Type B pancreatic cell (in vitro differentiated cells): ENCODE results near the gene CAMK1D. TPM values are rescaled to one million over a fixed set of nuclear protein-coding genes. Genes with fewer than 3 reads are reported as not detected.

ENCODE experiments used
- DNase-seq: peaks from one replicate; pipeline ENCODE4 v3.0.0; 2021; ENCODE audit warnings: mixed read lengths; ENCODE audit not compliant: unreplicated experiment; ENCODE audit errors: extremely low spot score
- H3K27ac Mint-ChIP-seq: 2 replicates; pipeline ENCODE4 v1.8.0; 2021; ENCODE audit warnings: mild to moderate bottlenecking, mixed read lengths
- H3K27me3 Mint-ChIP-seq: 2 replicates; pipeline ENCODE4 v1.8.0; 2021; ENCODE audit warnings: mixed read lengths
- H3K36me3 Mint-ChIP-seq: 2 replicates; pipeline ENCODE4 v1.8.0; 2021; ENCODE audit warnings: mixed read lengths
- H3K4me1 Mint-ChIP-seq: one replicate; pipeline ENCODE4 v1.8.0; 2021; ENCODE audit warnings: mixed read lengths; ENCODE audit not compliant: unreplicated experiment
- H3K4me3 Mint-ChIP-seq: 2 replicates; pipeline ENCODE4 v1.8.0; 2021; ENCODE audit warnings: mild to moderate bottlenecking, mixed read lengths
- H3K9me3 Mint-ChIP-seq: 2 replicates; pipeline ENCODE4 v1.8.0; 2021; ENCODE audit warnings: mixed read lengths
- total RNA-seq: library from RNA; stranded (reverse); gene quantifications from 2 replicates; pipeline ENCODE4 v1.2.1, GENCODE V29; 2021; ENCODE audit warnings: low replicate concordance
- TF ChIP-seq, protein P1 (sequence below): fragments of 200-600 bp; sonication (generic); conservative IDR thresholded peaks from 2 replicates; pipeline ENCODE4 v1.5.0; 2021; ENCODE audit warnings: antibody characterized with exemption, mild to moderate bottlenecking

The CAMK1D gene
- total RNA-seq, 1 donor from 2014 or later, result 12.2 TPM

DNA sequence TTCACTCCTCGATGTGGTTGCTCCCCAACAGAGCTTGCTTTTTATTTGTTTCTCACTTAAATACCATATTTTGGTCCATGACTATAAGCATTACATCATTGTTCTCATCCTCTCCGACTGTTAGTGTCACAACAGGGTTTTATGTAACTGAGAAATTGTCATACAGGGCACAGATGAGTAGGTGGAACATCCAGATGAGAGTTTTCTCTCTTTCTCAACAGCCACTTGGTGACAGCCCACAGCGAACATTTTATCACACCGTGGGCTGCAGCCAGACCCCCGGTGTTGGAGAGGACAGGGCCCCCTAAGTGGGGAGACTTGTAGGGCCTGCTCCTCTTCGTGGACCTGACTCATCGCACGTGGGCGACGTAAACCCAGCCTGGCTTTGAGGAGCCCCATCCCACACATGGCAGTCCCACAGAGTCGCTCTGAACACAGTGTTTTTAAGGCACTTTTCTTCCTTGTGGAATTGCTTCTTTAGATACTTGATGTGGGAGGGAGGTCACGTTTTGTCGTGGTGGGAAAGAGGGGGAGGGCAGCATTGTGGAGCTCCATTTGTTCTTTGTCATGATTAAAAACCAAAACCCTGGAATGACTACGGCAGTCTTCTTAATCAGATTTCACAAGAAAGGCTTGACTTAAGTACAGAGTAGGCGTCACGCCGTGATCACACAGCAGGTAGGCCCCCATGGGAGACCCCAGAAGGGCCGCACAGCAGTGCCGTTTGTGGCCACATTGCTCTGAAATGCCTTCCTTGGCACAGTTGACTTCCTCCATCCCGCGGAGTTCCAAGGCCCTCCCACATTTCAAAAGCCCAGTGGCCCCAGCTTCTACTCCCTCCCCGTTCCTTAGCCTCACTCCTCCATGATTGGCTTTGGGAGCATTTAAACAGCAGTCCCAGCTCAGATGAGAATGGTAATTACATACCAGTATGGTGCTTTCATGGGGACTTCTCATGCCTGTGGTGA, 431.6 kb downstream of the CAMK1D start:
- Mint-ChIP-seq H3K4me1 (peaks cover 16% of the 10 kb centered on the region), H3K9me3 (no peaks in the 10 kb centered on the region), H3K27ac (no peak overlapping the region), H3K36me3 (peaks cover 13% of the 10 kb centered on the region), H3K27me3 (no peaks in the 10 kb centered on the region), H3K4me3 (no peak overlapping the region)
- TF ChIP-seq, protein P1, sequence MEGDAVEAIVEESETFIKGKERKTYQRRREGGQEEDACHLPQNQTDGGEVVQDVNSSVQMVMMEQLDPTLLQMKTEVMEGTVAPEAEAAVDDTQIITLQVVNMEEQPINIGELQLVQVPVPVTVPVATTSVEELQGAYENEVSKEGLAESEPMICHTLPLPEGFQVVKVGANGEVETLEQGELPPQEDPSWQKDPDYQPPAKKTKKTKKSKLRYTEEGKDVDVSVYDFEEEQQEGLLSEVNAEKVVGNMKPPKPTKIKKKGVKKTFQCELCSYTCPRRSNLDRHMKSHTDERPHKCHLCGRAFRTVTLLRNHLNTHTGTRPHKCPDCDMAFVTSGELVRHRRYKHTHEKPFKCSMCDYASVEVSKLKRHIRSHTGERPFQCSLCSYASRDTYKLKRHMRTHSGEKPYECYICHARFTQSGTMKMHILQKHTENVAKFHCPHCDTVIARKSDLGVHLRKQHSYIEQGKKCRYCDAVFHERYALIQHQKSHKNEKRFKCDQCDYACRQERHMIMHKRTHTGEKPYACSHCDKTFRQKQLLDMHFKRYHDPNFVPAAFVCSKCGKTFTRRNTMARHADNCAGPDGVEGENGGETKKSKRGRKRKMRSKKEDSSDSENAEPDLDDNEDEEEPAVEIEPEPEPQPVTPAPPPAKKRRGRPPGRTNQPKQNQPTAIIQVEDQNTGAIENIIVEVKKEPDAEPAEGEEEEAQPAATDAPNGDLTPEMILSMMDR, result no peak
- no peak for DNase-seq

DNA sequence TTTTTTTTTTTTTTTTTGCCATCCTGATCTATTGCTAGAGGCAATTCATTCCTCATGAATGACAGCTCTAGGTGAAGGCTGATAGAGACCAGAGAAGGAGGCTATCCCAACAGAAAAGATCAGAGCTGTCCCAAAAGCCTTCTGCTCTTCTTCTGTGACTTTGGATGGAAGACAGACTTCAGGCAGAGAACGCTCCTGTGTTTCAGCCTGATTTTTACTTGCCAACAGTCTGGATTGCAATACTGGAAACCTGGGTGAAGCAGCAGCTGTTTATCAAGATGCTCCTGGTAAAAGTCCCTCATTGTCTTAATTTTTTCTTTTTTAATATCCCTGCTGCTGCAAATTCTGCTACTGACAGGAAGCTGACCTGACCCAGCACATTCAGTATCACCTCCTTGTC, 432.6 kb downstream of the CAMK1D start:
- peaks cover 17% of the 10 kb centered on the region for H3K4me1 Mint-ChIP-seq
- H3K9me3 Mint-ChIP-seq, result no peaks in the 10 kb centered on the region
- no peaks in the 10 kb centered on the region for H3K27me3 Mint-ChIP-seq
- peak overlapping the region; percentile 97 for H3K27ac Mint-ChIP-seq
- H3K36me3 Mint-ChIP-seq, result peaks cover 10% of the 10 kb centered on the region
- TF ChIP-seq, protein P1, result no peak
- no peak overlapping the region for H3K4me3 Mint-ChIP-seq
- DNase-seq, result no peak

DNA sequence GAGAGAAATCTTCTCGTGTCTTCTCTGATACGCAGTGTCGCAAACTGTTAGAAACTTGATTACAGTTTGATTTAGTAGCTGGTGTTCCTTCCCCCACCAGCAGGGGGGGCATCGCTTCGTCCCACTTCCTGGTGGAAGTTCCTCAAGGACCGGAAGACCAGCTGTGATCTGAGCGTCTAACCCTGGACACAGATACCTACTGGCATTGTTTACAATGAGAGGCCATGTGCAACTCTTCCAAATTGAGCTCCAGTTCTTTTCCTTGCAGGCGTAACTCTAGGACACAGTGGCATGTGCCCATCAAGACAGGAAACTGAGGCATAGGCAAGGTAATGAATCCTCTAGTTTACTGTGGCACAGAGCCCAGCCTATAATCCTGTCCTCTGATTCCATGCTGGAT, 433.2 kb downstream of the CAMK1D start:
- TF ChIP-seq, protein P1, result peak; percentile 81
- Mint-ChIP-seq H3K36me3 (peaks cover 9% of the 10 kb centered on the region), H3K9me3 (no peaks in the 10 kb centered on the region), H3K27ac (peak overlapping the region; percentile 97), H3K4me3 (peak overlapping the region; percentile 66), H3K27me3 (no peaks in the 10 kb centered on the region), H3K4me1 (peaks cover 17% of the 10 kb centered on the region)
- DNase-seq, result no peak

DNA sequence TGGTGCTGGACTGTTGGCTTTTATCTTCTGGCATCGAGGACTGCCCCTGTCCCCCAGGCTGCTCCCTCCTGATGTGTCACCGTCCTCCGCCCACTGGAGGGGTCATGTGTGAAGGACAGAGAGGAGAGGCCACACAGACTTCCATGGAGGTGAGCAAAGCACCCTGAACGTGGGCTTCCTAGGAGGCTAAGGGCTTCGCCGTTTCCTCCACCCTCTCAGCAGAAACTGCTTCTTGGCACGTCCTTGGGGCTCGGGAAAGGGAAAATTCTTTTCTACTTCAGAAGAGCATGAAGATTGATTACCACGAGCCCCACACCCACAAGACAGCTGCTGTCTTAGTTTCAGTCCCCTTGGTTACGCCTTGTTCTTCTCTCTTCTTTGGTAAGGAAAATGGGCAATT, 433.9 kb downstream of the CAMK1D start:
- TF ChIP-seq, protein P1, result no peak
- Mint-ChIP-seq H3K27me3 (no peaks in the 10 kb centered on the region), H3K4me3 (peak overlapping the region; percentile 74), H3K9me3 (no peaks in the 10 kb centered on the region), H3K4me1 (peaks cover 17% of the 10 kb centered on the region), H3K27ac (peak overlapping the region; percentile 97), H3K36me3 (peaks cover 9% of the 10 kb centered on the region)
- DNase-seq, result no peak

DNA sequence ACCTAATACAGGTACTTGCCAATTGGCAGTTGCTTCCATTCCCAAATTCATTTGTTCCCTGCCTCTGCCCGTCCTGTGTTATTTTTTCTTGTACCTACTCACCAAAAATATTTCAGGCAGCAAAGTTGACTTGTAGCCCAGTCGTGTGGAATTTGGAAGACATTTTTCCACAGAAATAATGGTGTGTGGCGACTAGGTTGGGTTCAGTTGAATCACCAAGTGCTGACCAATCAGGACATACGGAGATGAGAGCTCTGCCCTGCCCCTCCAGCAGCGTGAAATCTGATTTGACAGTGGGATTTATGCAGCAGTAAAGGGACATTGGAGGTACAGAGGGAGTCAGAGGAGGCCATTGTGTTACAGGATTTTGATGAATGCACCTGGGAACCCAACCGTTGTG, 435.3 kb downstream of the CAMK1D start:
- DNase-seq, result no peak
- Mint-ChIP-seq H3K27me3 (no peaks in the 10 kb centered on the region), H3K4me1 (peaks cover 17% of the 10 kb centered on the region), H3K4me3 (peak overlapping the region; percentile 38), H3K9me3 (no peaks in the 10 kb centered on the region), H3K27ac (peak overlapping the region; percentile 97), H3K36me3 (peaks cover 9% of the 10 kb centered on the region)
- TF ChIP-seq, protein P1, result no peak
